GM23338 (cell line): Measurements from ENCODE around the gene RAMP1. TPM values are rescaled to one million over a fixed set of nuclear protein-coding genes. Genes with fewer than 3 reads are reported as not detected.

ENCODE experiments used
- ATAC-seq: fragments of 200-7000 bp; cut with Tn5 transposase; 3 replicates; pipeline ENCODE4 v1.9.1; 2020
- DNase-seq: peaks from one replicate; pipeline ENCODE4 v3.0.0-alpha.2; 2015; ENCODE audit warnings: low spot score
- H2AFZ ChIP-seq: fragments of 200-600 bp; sonication (generic); 2 replicates; pipeline ENCODE4 v1.8.0; 2016; ENCODE audit warnings: antibody characterized with exemption, mild to moderate bottlenecking, moderate library complexity
- H3F3A ChIP-seq: fragments of 200-600 bp; sonication (generic); replicated peaks from 2 replicates; pipeline ENCODE4 v1.8.0; 2017; ENCODE audit warnings: antibody characterized with exemption, mixed run types, low read depth
- H3K27ac ChIP-seq: fragments of 200-600 bp; sonication (generic); 2 replicates; pipeline ENCODE4 v1.6.1; 2016; ENCODE audit warnings: low read depth
- H3K27me3 ChIP-seq: fragments of 200-600 bp; sonication (generic); 2 replicates; pipeline ENCODE4 v1.8.0; 2016; ENCODE audit warnings: mild to moderate bottlenecking, mixed run types, moderate library complexity; ENCODE audit not compliant: insufficient read depth
- H3K36me3 ChIP-seq: fragments of 200-600 bp; sonication (generic); 2 replicates; pipeline ENCODE4 v1.8.0; 2016; ENCODE audit warnings: mild to moderate bottlenecking; ENCODE audit not compliant: insufficient read depth
- H3K4me1 ChIP-seq: fragments of 200-600 bp; sonication (generic); 2 replicates; pipeline ENCODE4 v1.8.0; 2016; ENCODE audit warnings: mild to moderate bottlenecking, moderate library complexity; ENCODE audit not compliant: insufficient read depth
- H3K4me2 ChIP-seq: fragments of 200-600 bp; sonication (generic); 2 replicates; pipeline ENCODE4 v1.7.1; 2017; ENCODE audit warnings: mixed run types
- H3K4me3 ChIP-seq: fragments of 200-600 bp; sonication (generic); 2 replicates; pipeline ENCODE4 v1.6.1; 2016; ENCODE audit warnings: mixed run types
- H3K79me2 ChIP-seq: fragments of 200-600 bp; sonication (generic); replicated peaks from 2 replicates; pipeline ENCODE4 v1.8.0; 2017; ENCODE audit warnings: mild to moderate bottlenecking; ENCODE audit not compliant: insufficient read depth
- H3K9me2 ChIP-seq: fragments of 200-600 bp; sonication (generic); 2 replicates; pipeline ENCODE4 v1.8.0; 2017; ENCODE audit not compliant: insufficient read depth
- H4K20me1 ChIP-seq: fragments of 200-600 bp; sonication (generic); replicated peaks from 2 replicates; pipeline ENCODE4 v1.8.0; 2017; ENCODE audit warnings: mild to moderate bottlenecking; ENCODE audit not compliant: insufficient read depth
- H3K27ac Mint-ChIP-seq: 2 replicates; pipeline ENCODE4 v1.8.0; 2020; ENCODE audit warnings: inconsistent platforms, mild to moderate bottlenecking, moderate library complexity, mixed read lengths
- H3K27me3 Mint-ChIP-seq: 3 replicates; pipeline ENCODE4 v1.8.0; 2022; ENCODE audit warnings: low read depth, mild to moderate bottlenecking, moderate library complexity, mixed read lengths, inconsistent platforms; ENCODE audit not compliant: insufficient read depth, poor library complexity
- H3K36me3 Mint-ChIP-seq: 3 replicates; pipeline ENCODE4 v1.8.0; 2021; ENCODE audit warnings: low read depth, mild to moderate bottlenecking, inconsistent platforms, moderate library complexity, mixed read lengths
- H3K4me1 Mint-ChIP-seq: 3 replicates; pipeline ENCODE4 v1.8.0; 2020; ENCODE audit warnings: mild to moderate bottlenecking, inconsistent platforms, mixed read lengths
- H3K4me3 Mint-ChIP-seq: 3 replicates; pipeline ENCODE4 v1.8.0; 2021; ENCODE audit warnings: moderate library complexity, mild to moderate bottlenecking, inconsistent platforms, mixed read lengths
- H3K9me3 Mint-ChIP-seq: 3 replicates; pipeline ENCODE4 v1.8.0; 2020; ENCODE audit warnings: moderate library complexity, mild to moderate bottlenecking, inconsistent platforms, mixed read lengths
- CREB1 ChIP-seq: fragments of 250-450 bp; sonication (Bioruptor Pico); IDR thresholded peaks from 2 replicates; pipeline ENCODE4 v1.5.0; 2020; ENCODE audit warnings: low read depth, mild to moderate bottlenecking, moderate library complexity
- EZH2 ChIP-seq: fragments of 200-600 bp; sonication (generic); IDR thresholded peaks from one replicate; pipeline ENCODE4 v1.8.0; 2017; ENCODE audit warnings: antibody characterized with exemption, mild to moderate bottlenecking, low read depth; ENCODE audit not compliant: unreplicated experiment
- EZH2phosphoT487 ChIP-seq: fragments of 200-600 bp; sonication (generic); IDR thresholded peaks from one replicate; pipeline ENCODE4 v1.8.1; 2018; ENCODE audit warnings: antibody characterized with exemption; ENCODE audit not compliant: unreplicated experiment
- JUNB ChIP-seq: IDR thresholded peaks from one replicate; pipeline ENCODE4 v1.6.1; 2016; ENCODE audit warnings: antibody characterized with exemption; ENCODE audit not compliant: unreplicated experiment
- NANOG ChIP-seq: IDR thresholded peaks from 2 replicates; pipeline ENCODE4 v1.6.1; 2016; ENCODE audit warnings: antibody characterized with exemption, borderline replicate concordance
- POLR2AphosphoS5 ChIP-seq: IDR thresholded peaks from 2 replicates; pipeline ENCODE4 v1.6.1; 2016; ENCODE audit warnings: antibody characterized with exemption, low read depth
- STAT1 ChIP-seq: IDR thresholded peaks from one replicate; pipeline ENCODE4 v1.6.1; 2016; ENCODE audit warnings: antibody characterized with exemption; ENCODE audit not compliant: unreplicated experiment
- ZNF114 ChIP-seq: fragments of 250-450 bp; sonication (Bioruptor Pico); IDR thresholded peaks from 2 replicates; pipeline ENCODE4 v1.5.0; 2020; ENCODE audit warnings: mild to moderate bottlenecking, moderate library complexity
- polyA plus RNA-seq: library from polyadenylated mRNA; unstranded; fragments of >200 nt; fragmentation: Nextera tagmentation; extraction: Ambion mirVana; gene quantifications from 2 replicates; pipeline ENCODE4 v1.2.1, GENCODE V29; 2016
- total RNA-seq: library from RNA; depleted of rRNA; stranded (reverse); fragments of >200 nt; shearing (Covaris generic); gene quantifications from 2 replicates; pipeline ENCODE4 v1.2.3, GENCODE V29; 2014
- TF ChIP-seq, protein P1 (sequence below), 2 experiments: fragments of 200-600 bp in 1 of 2; sonication (generic) in 1 of 2; conservative IDR thresholded peaks; 2 replicates each; pipeline versions ENCODE4 v1.5.1 to v1.6.1; 2016 to 2017; ENCODE audit warnings: antibody characterized with exemption in 2 of 2, low read depth in 2 of 2, mild to moderate bottlenecking in 2 of 2, moderate library complexity in 1 of 2
- TF ChIP-seq, protein P2 (sequence below): IDR thresholded peaks from one replicate; pipeline ENCODE4 v1.6.1; 2018; ENCODE audit warnings: antibody characterized with exemption; ENCODE audit not compliant: unreplicated experiment
- TF ChIP-seq, protein P3 (sequence below): IDR thresholded peaks from 2 replicates; pipeline ENCODE4 v1.6.1; 2016; ENCODE audit warnings: antibody characterized with exemption

The RAMP1 gene
- total and polyA plus RNA-seq, 2 experiments from 2014 or later, result 1.7 to 3.3 TPM

DNA sequence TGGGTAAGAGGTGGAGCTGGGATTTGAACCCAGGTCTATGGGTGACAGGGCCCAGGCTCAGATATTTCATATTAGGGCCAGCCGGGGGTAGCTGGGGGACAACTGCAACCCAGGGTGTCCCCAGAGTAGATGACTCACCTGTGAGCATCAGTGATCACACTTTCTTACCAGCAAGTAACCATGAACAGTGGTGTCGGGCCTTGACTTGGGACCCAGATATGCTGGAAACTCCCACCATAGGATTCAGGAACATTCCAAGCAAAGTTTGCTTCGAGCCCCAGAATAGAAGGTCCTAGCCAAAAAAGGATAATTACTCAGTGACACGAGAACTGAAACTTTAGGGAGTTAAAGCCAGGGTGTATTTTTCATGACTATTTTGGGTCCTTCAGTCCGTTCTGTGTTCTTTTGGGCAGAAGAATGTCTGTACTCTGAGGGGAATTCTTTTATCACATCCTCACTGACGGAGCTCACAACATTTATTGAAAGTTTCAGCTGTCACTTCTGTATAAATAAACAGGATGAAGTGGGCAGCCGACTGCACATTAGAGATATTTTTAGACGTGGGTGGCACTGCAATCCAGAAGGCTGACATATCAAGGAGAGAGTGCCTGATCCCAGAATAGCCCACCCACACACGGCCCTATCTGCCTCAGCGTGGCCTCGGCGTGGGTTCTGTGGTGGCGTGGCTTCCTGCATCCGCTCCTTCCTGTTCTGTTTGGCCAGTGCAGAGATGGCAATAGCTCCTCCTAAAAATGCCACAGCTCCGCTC, 45.6 kb downstream of the RAMP1 start (continued):
- TF ChIP-seq, protein P1, sequence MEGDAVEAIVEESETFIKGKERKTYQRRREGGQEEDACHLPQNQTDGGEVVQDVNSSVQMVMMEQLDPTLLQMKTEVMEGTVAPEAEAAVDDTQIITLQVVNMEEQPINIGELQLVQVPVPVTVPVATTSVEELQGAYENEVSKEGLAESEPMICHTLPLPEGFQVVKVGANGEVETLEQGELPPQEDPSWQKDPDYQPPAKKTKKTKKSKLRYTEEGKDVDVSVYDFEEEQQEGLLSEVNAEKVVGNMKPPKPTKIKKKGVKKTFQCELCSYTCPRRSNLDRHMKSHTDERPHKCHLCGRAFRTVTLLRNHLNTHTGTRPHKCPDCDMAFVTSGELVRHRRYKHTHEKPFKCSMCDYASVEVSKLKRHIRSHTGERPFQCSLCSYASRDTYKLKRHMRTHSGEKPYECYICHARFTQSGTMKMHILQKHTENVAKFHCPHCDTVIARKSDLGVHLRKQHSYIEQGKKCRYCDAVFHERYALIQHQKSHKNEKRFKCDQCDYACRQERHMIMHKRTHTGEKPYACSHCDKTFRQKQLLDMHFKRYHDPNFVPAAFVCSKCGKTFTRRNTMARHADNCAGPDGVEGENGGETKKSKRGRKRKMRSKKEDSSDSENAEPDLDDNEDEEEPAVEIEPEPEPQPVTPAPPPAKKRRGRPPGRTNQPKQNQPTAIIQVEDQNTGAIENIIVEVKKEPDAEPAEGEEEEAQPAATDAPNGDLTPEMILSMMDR (conservative IDR thresholded peaks at IDR 0.05; ENCODE audit: low read depth in 2 of 2), result no peak
- TF ChIP-seq CREB1 (CRISPR knock-in tag) (no peak), EZH2phosphoT487 (no peak), POLR2AphosphoS5 (no peak), JUNB (no peak), ZNF114 (CRISPR knock-in tag) (no peak), STAT1 (no peak), EZH2 (no peak), NANOG (no peak)
- TF ChIP-seq, protein P2, sequence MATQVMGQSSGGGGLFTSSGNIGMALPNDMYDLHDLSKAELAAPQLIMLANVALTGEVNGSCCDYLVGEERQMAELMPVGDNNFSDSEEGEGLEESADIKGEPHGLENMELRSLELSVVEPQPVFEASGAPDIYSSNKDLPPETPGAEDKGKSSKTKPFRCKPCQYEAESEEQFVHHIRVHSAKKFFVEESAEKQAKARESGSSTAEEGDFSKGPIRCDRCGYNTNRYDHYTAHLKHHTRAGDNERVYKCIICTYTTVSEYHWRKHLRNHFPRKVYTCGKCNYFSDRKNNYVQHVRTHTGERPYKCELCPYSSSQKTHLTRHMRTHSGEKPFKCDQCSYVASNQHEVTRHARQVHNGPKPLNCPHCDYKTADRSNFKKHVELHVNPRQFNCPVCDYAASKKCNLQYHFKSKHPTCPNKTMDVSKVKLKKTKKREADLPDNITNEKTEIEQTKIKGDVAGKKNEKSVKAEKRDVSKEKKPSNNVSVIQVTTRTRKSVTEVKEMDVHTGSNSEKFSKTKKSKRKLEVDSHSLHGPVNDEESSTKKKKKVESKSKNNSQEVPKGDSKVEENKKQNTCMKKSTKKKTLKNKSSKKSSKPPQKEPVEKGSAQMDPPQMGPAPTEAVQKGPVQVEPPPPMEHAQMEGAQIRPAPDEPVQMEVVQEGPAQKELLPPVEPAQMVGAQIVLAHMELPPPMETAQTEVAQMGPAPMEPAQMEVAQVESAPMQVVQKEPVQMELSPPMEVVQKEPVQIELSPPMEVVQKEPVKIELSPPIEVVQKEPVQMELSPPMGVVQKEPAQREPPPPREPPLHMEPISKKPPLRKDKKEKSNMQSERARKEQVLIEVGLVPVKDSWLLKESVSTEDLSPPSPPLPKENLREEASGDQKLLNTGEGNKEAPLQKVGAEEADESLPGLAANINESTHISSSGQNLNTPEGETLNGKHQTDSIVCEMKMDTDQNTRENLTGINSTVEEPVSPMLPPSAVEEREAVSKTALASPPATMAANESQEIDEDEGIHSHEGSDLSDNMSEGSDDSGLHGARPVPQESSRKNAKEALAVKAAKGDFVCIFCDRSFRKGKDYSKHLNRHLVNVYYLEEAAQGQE, result no peak
- TF ChIP-seq, protein P3, sequence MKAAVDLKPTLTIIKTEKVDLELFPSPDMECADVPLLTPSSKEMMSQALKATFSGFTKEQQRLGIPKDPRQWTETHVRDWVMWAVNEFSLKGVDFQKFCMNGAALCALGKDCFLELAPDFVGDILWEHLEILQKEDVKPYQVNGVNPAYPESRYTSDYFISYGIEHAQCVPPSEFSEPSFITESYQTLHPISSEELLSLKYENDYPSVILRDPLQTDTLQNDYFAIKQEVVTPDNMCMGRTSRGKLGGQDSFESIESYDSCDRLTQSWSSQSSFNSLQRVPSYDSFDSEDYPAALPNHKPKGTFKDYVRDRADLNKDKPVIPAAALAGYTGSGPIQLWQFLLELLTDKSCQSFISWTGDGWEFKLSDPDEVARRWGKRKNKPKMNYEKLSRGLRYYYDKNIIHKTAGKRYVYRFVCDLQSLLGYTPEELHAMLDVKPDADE, result no peak

DNA sequence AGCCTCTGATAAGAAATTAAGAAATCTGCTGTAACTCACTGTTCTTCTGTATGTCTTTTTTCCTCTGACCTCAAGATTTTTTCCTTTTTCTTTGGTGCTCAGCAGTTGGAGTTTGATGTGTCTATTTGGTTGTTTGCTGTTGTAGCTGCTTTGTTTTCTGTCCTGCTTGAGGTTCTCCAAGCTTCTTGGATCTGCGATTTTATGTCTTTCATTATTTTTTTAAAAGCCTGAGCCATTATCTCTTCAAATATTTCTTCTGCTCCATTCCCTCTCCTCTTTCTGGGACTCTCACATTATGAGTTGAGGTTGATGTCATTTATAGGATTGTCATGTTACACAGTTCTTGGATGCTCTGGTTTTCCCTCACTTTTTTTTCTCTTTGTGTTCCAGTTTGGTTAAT, 47.7 kb downstream of the RAMP1 start:
- Mint-ChIP-seq H3K36me3 (no peaks in the 10 kb centered on the region; the same call in 2 of the 3 replicates), H3K9me3 (peaks cover 4% of the 10 kb centered on the region; the same call in 2 of the 3 replicates), H3K4me1 (no peaks in the 10 kb centered on the region), H3K27ac (no peak overlapping the region), H3K27me3 (peaks cover 4% of the 10 kb centered on the region), H3K4me3 (no peak overlapping the region)
- no peaks in the 10 kb centered on the region for H3F3A ChIP-seq
- no peak overlapping the region for H3K4me3 ChIP-seq
- H3K36me3 ChIP-seq, result no peaks in the 10 kb centered on the region
- no peaks in the 10 kb centered on the region for H4K20me1 ChIP-seq
- no peak overlapping the region for H3K4me2 ChIP-seq
- H3K79me2 ChIP-seq, result no peaks in the 10 kb centered on the region
- no peaks in the 10 kb centered on the region for H3K27me3 ChIP-seq
- DNase-seq, result no peak
- ATAC-seq, result no peak
- no peak overlapping the region for H2AFZ ChIP-seq
- no peaks in the 10 kb centered on the region for H3K4me1 ChIP-seq
- H3K9me2 ChIP-seq, result no peaks in the 10 kb centered on the region
- no peak overlapping the region for H3K27ac ChIP-seq
- TF ChIP-seq POLR2AphosphoS5, result no peak
- TF ChIP-seq EZH2, result no peak
- no peak for TF ChIP-seq NANOG
- no peak for TF ChIP-seq STAT1
- TF ChIP-seq JUNB, result no peak
- TF ChIP-seq CREB1 (CRISPR knock-in tag), result no peak
- TF ChIP-seq EZH2phosphoT487, result no peak
- TF ChIP-seq ZNF114 (CRISPR knock-in tag), result no peak
- TF ChIP-seq, protein P1 (conservative IDR thresholded peaks at IDR 0.05; ENCODE audit: low read depth in 2 of 2), result no peak
- TF ChIP-seq, protein P2, result no peak
- TF ChIP-seq, protein P3, result no peak
